Measurements from ENCODE around the gene CPNE7. TPM values are rescaled to one million over a fixed set of nuclear protein-coding genes. Genes with fewer than 3 reads are reported as not detected.
"Not testable (repeated sequence)": the region's sequence is repeated elsewhere in the genome, so short reads cannot be mapped to it uniquely, and the experiment has no call there.

The CPNE7 gene
- total and polyA plus RNA-seq, 4 donors = 9.9 to 49.2 (median 29.2) TPM

- peaks cover 2% of the 10 kb centered on the region for H3K36me3 ChIP-seq (ENCODE audit: control insufficient read depth, insufficient read depth, low read length)
- WGBS (ENCODE audit: insufficient coverage) = 84% methylated on average over 19 of the region's 19 CpGs
- no peaks in the 10 kb centered on the region for H3K9me3 ChIP-seq (ENCODE audit: control insufficient read depth, insufficient read depth, low read length)
- peaks cover 8% of the 10 kb centered on the region for H3K27me3 ChIP-seq (ENCODE audit: control insufficient read depth, insufficient read depth, low read length)
- H3K4me3 ChIP-seq (ENCODE audit: low read depth, low read length) = no peak overlapping the region
- H3K27ac ChIP-seq (ENCODE audit: low read depth, low read length) = no peak overlapping the region
- DNase-seq (ENCODE audit: low read depth in 4 of 6, low spot score in 6 of 6) = no peak
- no peaks in the 10 kb centered on the region for H3K4me1 ChIP-seq (ENCODE audit: control insufficient read depth, insufficient read depth, low read length)
Observed at GRCh38 chr16:89633064-89633631, 57.6 kb downstream of the CPNE7 start.

DNA sequence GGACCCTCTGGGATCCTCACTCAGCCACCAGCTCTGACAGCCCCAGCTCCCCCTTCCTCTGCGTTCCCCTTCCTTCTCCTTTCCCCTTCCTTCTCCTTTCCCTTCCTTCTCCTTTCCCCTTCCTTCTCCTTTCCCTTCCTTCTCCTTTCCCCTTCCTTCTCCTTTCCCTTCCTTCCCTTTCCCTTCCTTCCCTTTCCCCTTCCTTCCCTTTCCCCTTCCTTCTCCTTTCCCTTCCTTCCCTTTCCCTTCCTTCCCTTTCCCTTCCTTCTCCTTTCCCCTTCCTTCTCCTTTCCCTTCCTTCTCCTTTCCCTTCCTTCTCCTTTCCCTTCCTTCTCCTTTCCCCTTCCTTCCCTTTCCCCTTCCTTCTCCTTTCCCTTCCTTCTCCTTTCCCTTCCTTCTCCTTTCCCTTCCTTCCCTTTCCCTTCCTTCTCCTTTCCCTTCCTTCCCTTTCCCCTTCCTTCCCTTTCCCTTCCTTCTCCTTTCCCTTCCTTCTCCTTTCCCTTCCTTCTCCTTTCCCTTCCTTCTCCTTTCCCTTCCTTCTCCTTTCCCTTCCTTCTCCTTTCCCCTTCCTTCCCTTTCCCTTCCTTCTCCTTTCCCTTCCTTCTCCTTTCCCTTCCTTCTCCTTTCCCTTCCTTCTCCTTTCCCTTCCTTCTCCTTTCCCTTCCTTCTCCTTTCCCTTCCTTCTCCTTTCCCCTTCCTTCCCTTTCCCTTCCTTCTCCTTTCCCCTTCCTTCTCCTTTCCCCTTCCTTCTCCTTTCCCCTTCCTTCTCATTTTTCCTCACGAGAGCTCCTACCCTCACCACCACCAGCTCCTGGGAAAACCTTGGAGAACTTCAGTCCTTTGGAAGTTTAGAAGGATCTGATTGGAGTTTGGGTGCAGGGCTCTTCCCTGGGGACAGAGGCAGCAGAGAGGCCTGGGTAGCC is 59.2 kb downstream of the CPNE7 start:
- not testable (repeated sequence) for DNase-seq (ENCODE audit: low read depth in 4 of 6, low spot score in 6 of 6); H3K27me3 ChIP-seq (ENCODE audit: control insufficient read depth, insufficient read depth, low read length); H3K27ac ChIP-seq (ENCODE audit: low read depth, low read length); H3K4me3 ChIP-seq (ENCODE audit: low read depth, low read length); H3K4me1 ChIP-seq (ENCODE audit: control insufficient read depth, insufficient read depth, low read length); H3K36me3 ChIP-seq (ENCODE audit: control insufficient read depth, insufficient read depth, low read length); H3K9me3 ChIP-seq (ENCODE audit: control insufficient read depth, insufficient read depth, low read length)
- 86% methylated on average over 1 of the region's 2 CpGs for WGBS (ENCODE audit: insufficient coverage)

- Histone ChIP-seq H3K27me3 (ENCODE audit: control insufficient read depth, insufficient read depth, low read length) (peaks cover 8% of the 10 kb centered on the region), H3K4me1 (ENCODE audit: control insufficient read depth, insufficient read depth, low read length) (peaks cover 18% of the 10 kb centered on the region), H3K9me3 (ENCODE audit: control insufficient read depth, insufficient read depth, low read length) (no peaks in the 10 kb centered on the region), H3K27ac (ENCODE audit: low read depth, low read length) (no peak overlapping the region), H3K4me3 (ENCODE audit: low read depth, low read length) (no peak overlapping the region), H3K36me3 (ENCODE audit: control insufficient read depth, insufficient read depth, low read length) (peaks cover 2% of the 10 kb centered on the region)
- 86% methylated on average over 8 of the region's 12 CpGs for WGBS (ENCODE audit: insufficient coverage)
- no peak for DNase-seq (ENCODE audit: low read depth in 4 of 6, low spot score in 6 of 6)
Observed at GRCh38 chr16:89636663-89637062, 61.1 kb downstream of the CPNE7 start.

- H3K4me1 ChIP-seq (ENCODE audit: control insufficient read depth, insufficient read depth, low read length) = peaks cover 22% of the 10 kb centered on the region
- DNase-seq (ENCODE audit: low read depth in 4 of 6, low spot score in 6 of 6) = no peak
- 86% methylated on average over 10 of the region's 10 CpGs for WGBS (ENCODE audit: insufficient coverage)
- peaks cover 2% of the 10 kb centered on the region for H3K36me3 ChIP-seq (ENCODE audit: control insufficient read depth, insufficient read depth, low read length)
- no peak overlapping the region for H3K27ac ChIP-seq (ENCODE audit: low read depth, low read length)
- no peak overlapping the region for H3K4me3 ChIP-seq (ENCODE audit: low read depth, low read length)
- H3K9me3 ChIP-seq (ENCODE audit: control insufficient read depth, insufficient read depth, low read length) = no peaks in the 10 kb centered on the region
- peaks cover 8% of the 10 kb centered on the region for H3K27me3 ChIP-seq (ENCODE audit: control insufficient read depth, insufficient read depth, low read length)
Observed at GRCh38 chr16:89637379-89637778, 61.8 kb downstream of the CPNE7 start.

- Histone ChIP-seq H3K9me3 (ENCODE audit: control insufficient read depth, insufficient read depth, low read length) (no peaks in the 10 kb centered on the region), H3K4me3 (ENCODE audit: low read depth, low read length) (no peak overlapping the region), H3K36me3 (ENCODE audit: control insufficient read depth, insufficient read depth, low read length) (no peaks in the 10 kb centered on the region), H3K27ac (ENCODE audit: low read depth, low read length) (no peak overlapping the region), H3K27me3 (ENCODE audit: control insufficient read depth, insufficient read depth, low read length) (peaks cover 8% of the 10 kb centered on the region), H3K4me1 (ENCODE audit: control insufficient read depth, insufficient read depth, low read length) (peaks cover 22% of the 10 kb centered on the region)
- 83% methylated on average over 1 of the region's 10 CpGs for WGBS (ENCODE audit: insufficient coverage)
- DNase-seq (ENCODE audit: low read depth in 4 of 6, low spot score in 6 of 6) = no peak
Observed at GRCh38 chr16:89638455-89638854, 62.9 kb downstream of the CPNE7 start.

GRCh38 chr16:89639385-89639784 is 63.8 kb downstream of the CPNE7 start:
- WGBS (ENCODE audit: insufficient coverage) = 89% methylated on average over 5 of the region's 6 CpGs
- Histone ChIP-seq H3K4me3 (ENCODE audit: low read depth, low read length) (no peak overlapping the region), H3K27me3 (ENCODE audit: control insufficient read depth, insufficient read depth, low read length) (peaks cover 5% of the 10 kb centered on the region), H3K4me1 (ENCODE audit: control insufficient read depth, insufficient read depth, low read length) (peaks cover 22% of the 10 kb centered on the region), H3K9me3 (ENCODE audit: control insufficient read depth, insufficient read depth, low read length) (no peaks in the 10 kb centered on the region), H3K27ac (ENCODE audit: low read depth, low read length) (no peak overlapping the region), H3K36me3 (ENCODE audit: control insufficient read depth, insufficient read depth, low read length) (peaks cover 8% of the 10 kb centered on the region)
- no peak for DNase-seq (ENCODE audit: low read depth in 4 of 6, low spot score in 6 of 6)

GRCh38 chr16:89641458-89642119 is 66.0 kb downstream of the CPNE7 start:
- H3K36me3 ChIP-seq (ENCODE audit: control insufficient read depth, insufficient read depth, low read length) = peaks cover 30% of the 10 kb centered on the region
- H3K4me1 ChIP-seq (ENCODE audit: control insufficient read depth, insufficient read depth, low read length) = peaks cover 22% of the 10 kb centered on the region
- DNase-seq (ENCODE audit: low read depth in 4 of 6, low spot score in 6 of 6) = no peak
- no peak overlapping the region for H3K4me3 ChIP-seq (ENCODE audit: low read depth, low read length)
- no peak overlapping the region for H3K27ac ChIP-seq (ENCODE audit: low read depth, low read length)
- 100% methylated on average over 2 of the region's 14 CpGs for WGBS (ENCODE audit: insufficient coverage)
- H3K27me3 ChIP-seq (ENCODE audit: control insufficient read depth, insufficient read depth, low read length) = no peaks in the 10 kb centered on the region
- H3K9me3 ChIP-seq (ENCODE audit: control insufficient read depth, insufficient read depth, low read length) = no peaks in the 10 kb centered on the region

- H3K36me3 ChIP-seq (ENCODE audit: control insufficient read depth, insufficient read depth, low read length) = peaks cover 40% of the 10 kb centered on the region
- H3K27me3 ChIP-seq (ENCODE audit: control insufficient read depth, insufficient read depth, low read length) = no peaks in the 10 kb centered on the region
- no peak overlapping the region for H3K27ac ChIP-seq (ENCODE audit: low read depth, low read length)
- no peak for DNase-seq (ENCODE audit: low read depth in 4 of 6, low spot score in 6 of 6)
- no peak overlapping the region for H3K4me3 ChIP-seq (ENCODE audit: low read depth, low read length)
- peaks cover 22% of the 10 kb centered on the region for H3K4me1 ChIP-seq (ENCODE audit: control insufficient read depth, insufficient read depth, low read length)
- WGBS (ENCODE audit: insufficient coverage) = 86% methylated on average over 9 of the region's 13 CpGs
- H3K9me3 ChIP-seq (ENCODE audit: control insufficient read depth, insufficient read depth, low read length) = no peaks in the 10 kb centered on the region
Observed at GRCh38 chr16:89642574-89642973, 67.0 kb downstream of the CPNE7 start.

DNA sequence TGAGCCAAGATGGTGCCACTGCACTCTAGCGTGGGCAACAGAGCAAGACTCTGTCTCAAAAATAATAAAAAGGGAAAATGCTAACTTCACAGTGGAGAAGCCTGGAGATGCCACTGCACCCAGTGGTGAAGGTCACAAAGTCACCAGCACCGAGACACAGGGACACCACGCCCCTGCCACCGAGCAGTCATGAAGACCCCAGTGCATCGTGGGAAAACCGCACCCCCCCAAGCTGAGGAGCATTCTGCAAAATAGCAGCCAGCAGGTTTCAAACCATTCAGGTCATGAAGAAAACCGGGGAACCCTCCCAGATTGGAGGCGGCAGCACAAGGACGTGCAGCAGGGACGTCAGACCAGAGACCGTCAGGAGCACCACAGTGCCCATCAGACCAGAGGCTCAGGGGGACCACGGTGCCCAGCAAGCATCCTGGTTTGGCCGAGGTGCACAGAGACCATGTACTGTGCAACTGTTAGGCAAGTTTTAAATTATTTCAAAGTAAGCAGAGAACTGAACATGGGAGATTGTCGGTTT is 68.3 kb downstream of the CPNE7 start:
- Histone ChIP-seq H3K4me1 (ENCODE audit: control insufficient read depth, insufficient read depth, low read length) (peaks cover 22% of the 10 kb centered on the region), H3K36me3 (ENCODE audit: control insufficient read depth, insufficient read depth, low read length) (peaks cover 50% of the 10 kb centered on the region), H3K27ac (ENCODE audit: low read depth, low read length) (no peak overlapping the region), H3K27me3 (ENCODE audit: control insufficient read depth, insufficient read depth, low read length) (no peaks in the 10 kb centered on the region), H3K4me3 (ENCODE audit: low read depth, low read length) (no peak overlapping the region), H3K9me3 (ENCODE audit: control insufficient read depth, insufficient read depth, low read length) (no peaks in the 10 kb centered on the region)
- no peak for DNase-seq (ENCODE audit: low read depth in 4 of 6, low spot score in 6 of 6)
- WGBS (ENCODE audit: insufficient coverage) = 85% methylated on average over 14 of the region's 14 CpGs
